ENCODE measurements around the gene TNIP2.
"Not testable (repeated sequence)": the region's sequence is repeated elsewhere in the genome, so short reads cannot be mapped to it uniquely, and the experiment has no call there.

TNIP2 gene

GRCh38 chr4:2729533-2729875, 26.6 kb downstream of the TNIP2 start:
- H3K4me1 ChIP-seq (ENCODE audit: control insufficient read depth, insufficient read depth, low read length), result no peaks in the 10 kb centered on the region
- H3K27me3 ChIP-seq (ENCODE audit: control insufficient read depth, insufficient read depth, low read length), result no peaks in the 10 kb centered on the region
- H3K9me3 ChIP-seq (ENCODE audit: control insufficient read depth, low read length), result no peaks in the 10 kb centered on the region
- H3K9ac ChIP-seq (ENCODE audit: low read length), result no peak overlapping the region
- no peak overlapping the region for H3K4me3 ChIP-seq (ENCODE audit: low read length)
- peaks cover 6% of the 10 kb centered on the region for H3K36me3 ChIP-seq (ENCODE audit: control insufficient read depth, insufficient read depth, low read length)

- Histone ChIP-seq H3K27me3 (ENCODE audit: control insufficient read depth, insufficient read depth, low read length) (no peaks in the 10 kb centered on the region), H3K36me3 (ENCODE audit: control insufficient read depth, insufficient read depth, low read length) (peaks cover 6% of the 10 kb centered on the region), H3K9me3 (ENCODE audit: control insufficient read depth, low read length) (no peaks in the 10 kb centered on the region), H3K4me3 (ENCODE audit: low read length) (no peak overlapping the region), H3K4me1 (ENCODE audit: control insufficient read depth, insufficient read depth, low read length) (no peaks in the 10 kb centered on the region), H3K9ac (ENCODE audit: low read length) (no peak overlapping the region)
Measured at GRCh38 chr4:2728806-2729532, 27.2 kb downstream of the TNIP2 start.

DNA sequence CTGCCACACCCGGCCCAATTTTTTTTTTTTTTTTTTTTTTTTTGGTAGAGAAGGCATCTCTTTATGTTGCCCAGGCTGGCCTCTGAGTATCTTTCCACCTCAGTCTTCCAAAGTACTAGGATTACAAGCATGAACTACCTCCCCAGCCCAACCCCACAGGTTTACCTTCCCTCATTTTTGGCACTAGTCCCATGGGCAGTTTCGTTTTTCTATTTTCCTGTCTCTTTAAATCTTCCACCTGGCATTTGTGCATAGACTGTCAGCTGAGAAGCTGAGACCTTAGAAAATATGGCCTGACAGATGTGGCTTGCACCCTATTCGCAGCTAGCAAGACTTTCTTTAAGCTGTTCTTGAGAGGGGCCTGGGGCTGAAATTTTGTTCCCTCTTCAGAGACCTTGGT, 27.9 kb downstream of the TNIP2 start:
- no peaks in the 10 kb centered on the region for H3K27me3 ChIP-seq (ENCODE audit: control insufficient read depth, insufficient read depth, low read length)
- peaks cover 6% of the 10 kb centered on the region for H3K36me3 ChIP-seq (ENCODE audit: control insufficient read depth, insufficient read depth, low read length)
- H3K4me3 ChIP-seq (ENCODE audit: low read length), result no peak overlapping the region
- H3K9ac ChIP-seq (ENCODE audit: low read length), result no peak overlapping the region
- no peaks in the 10 kb centered on the region for H3K9me3 ChIP-seq (ENCODE audit: control insufficient read depth, low read length)
- H3K4me1 ChIP-seq (ENCODE audit: control insufficient read depth, insufficient read depth, low read length), result no peaks in the 10 kb centered on the region

DNA sequence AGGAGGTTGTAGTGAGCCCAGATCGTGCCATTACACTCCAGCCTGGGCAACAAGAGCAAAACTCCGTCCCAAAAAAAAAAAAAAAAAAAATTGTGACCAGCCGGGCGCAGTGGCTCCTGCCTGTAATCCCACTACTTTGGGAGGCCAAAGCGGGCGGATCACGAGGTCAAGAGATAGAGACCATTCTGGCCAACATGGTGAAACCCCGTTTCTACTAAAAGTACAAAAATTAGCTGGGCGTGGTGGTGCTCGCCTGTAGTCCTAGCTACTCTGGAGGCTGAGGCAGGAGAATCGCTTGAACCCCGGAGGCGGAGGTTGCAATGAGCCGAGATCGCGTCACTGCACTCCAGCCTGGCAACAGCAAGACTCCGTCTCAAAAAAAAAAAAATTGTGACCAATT, 29.3 kb downstream of the TNIP2 start:
- not testable (repeated sequence) for H3K9ac ChIP-seq (ENCODE audit: low read length); H3K9me3 ChIP-seq (ENCODE audit: control insufficient read depth, low read length); H3K27me3 ChIP-seq (ENCODE audit: control insufficient read depth, insufficient read depth, low read length); H3K4me1 ChIP-seq (ENCODE audit: control insufficient read depth, insufficient read depth, low read length); H3K4me3 ChIP-seq (ENCODE audit: low read length); H3K36me3 ChIP-seq (ENCODE audit: control insufficient read depth, insufficient read depth, low read length)

DNA sequence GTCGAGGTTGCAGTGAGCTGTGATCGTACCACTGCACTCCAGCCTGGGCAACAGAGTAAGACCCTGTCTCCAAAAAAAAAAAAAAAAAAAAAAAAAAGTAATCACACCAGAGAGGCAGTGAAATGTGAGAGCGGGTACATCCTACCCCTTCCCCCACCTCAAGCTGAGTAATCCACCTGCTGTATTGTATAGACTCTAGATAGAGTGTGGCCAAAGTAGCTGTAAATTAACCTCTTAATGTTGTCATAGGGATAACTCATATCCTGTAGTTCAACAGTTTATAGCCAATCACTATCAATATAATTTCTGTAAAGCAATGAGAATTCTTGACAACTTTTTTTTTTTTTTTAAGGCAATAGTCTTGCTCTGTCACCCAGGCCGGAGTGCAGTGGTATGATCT, 30.8 kb downstream of the TNIP2 start:
- Histone ChIP-seq H3K9ac (ENCODE audit: low read length) (no peak overlapping the region), H3K4me1 (ENCODE audit: control insufficient read depth, insufficient read depth, low read length) (no peaks in the 10 kb centered on the region), H3K27me3 (ENCODE audit: control insufficient read depth, insufficient read depth, low read length) (no peaks in the 10 kb centered on the region), H3K4me3 (ENCODE audit: low read length) (no peak overlapping the region), H3K36me3 (ENCODE audit: control insufficient read depth, insufficient read depth, low read length) (peaks cover 8% of the 10 kb centered on the region), H3K9me3 (ENCODE audit: control insufficient read depth, low read length) (no peaks in the 10 kb centered on the region)

GRCh38 chr4:2723751-2724150, 32.4 kb downstream of the TNIP2 start:
- no peaks in the 10 kb centered on the region for H3K4me1 ChIP-seq (ENCODE audit: control insufficient read depth, insufficient read depth, low read length)
- H3K9ac ChIP-seq (ENCODE audit: low read length), result no peak overlapping the region
- no peaks in the 10 kb centered on the region for H3K9me3 ChIP-seq (ENCODE audit: control insufficient read depth, low read length)
- H3K4me3 ChIP-seq (ENCODE audit: low read length), result no peak overlapping the region
- no peaks in the 10 kb centered on the region for H3K27me3 ChIP-seq (ENCODE audit: control insufficient read depth, insufficient read depth, low read length)
- peaks cover 8% of the 10 kb centered on the region for H3K36me3 ChIP-seq (ENCODE audit: control insufficient read depth, insufficient read depth, low read length)

- Histone ChIP-seq H3K9me3 (ENCODE audit: control insufficient read depth, low read length) (no peaks in the 10 kb centered on the region), H3K27me3 (ENCODE audit: control insufficient read depth, insufficient read depth, low read length) (no peaks in the 10 kb centered on the region), H3K36me3 (ENCODE audit: control insufficient read depth, insufficient read depth, low read length) (peaks cover 8% of the 10 kb centered on the region), H3K4me1 (ENCODE audit: control insufficient read depth, insufficient read depth, low read length) (no peaks in the 10 kb centered on the region), H3K9ac (ENCODE audit: low read length) (no peak overlapping the region), H3K4me3 (ENCODE audit: low read length) (no peak overlapping the region)
Measured at GRCh38 chr4:2722033-2722432, 34.1 kb downstream of the TNIP2 start.

DNA sequence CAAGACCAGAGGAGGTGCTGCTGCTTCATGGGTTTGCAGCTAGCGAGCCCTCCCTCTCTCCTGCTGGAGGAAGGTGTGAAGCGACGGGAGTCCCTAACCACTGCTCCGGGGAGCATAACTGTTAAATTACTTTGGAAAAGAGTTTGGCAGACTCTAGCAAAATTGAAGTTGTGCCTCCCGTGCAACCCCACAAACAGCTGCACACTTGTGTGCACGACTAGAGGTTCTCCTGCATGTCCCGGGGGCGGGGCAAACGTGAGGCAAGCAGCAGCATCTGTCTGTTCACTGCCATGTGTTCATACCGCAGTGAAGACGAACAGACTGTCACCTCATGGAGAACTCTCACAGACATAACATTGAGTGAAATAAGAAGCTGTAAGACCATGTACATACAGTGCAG, 34.5 kb downstream of the TNIP2 start:
- Histone ChIP-seq H3K4me3 (ENCODE audit: low read length) (no peak overlapping the region), H3K4me1 (ENCODE audit: control insufficient read depth, insufficient read depth, low read length) (no peaks in the 10 kb centered on the region), H3K27me3 (ENCODE audit: control insufficient read depth, insufficient read depth, low read length) (no peaks in the 10 kb centered on the region), H3K9me3 (ENCODE audit: control insufficient read depth, low read length) (no peaks in the 10 kb centered on the region), H3K36me3 (ENCODE audit: control insufficient read depth, insufficient read depth, low read length) (peaks cover 8% of the 10 kb centered on the region), H3K9ac (ENCODE audit: low read length) (no peak overlapping the region)

- Histone ChIP-seq H3K36me3 (ENCODE audit: control insufficient read depth, insufficient read depth, low read length) (no peaks in the 10 kb centered on the region), H3K9ac (ENCODE audit: low read length) (no peak overlapping the region), H3K9me3 (ENCODE audit: control insufficient read depth, low read length) (no peaks in the 10 kb centered on the region)
Measured at GRCh38 chr4:2716236-2716635, 39.9 kb downstream of the TNIP2 start.

GRCh38 chr4:2715426-2715825, 40.7 kb downstream of the TNIP2 start:
- Histone ChIP-seq H3K4me3 (ENCODE audit: low read length) (no peak overlapping the region), H3K27me3 (ENCODE audit: control insufficient read depth, insufficient read depth, low read length) (no peaks in the 10 kb centered on the region), H3K4me1 (ENCODE audit: control insufficient read depth, insufficient read depth, low read length) (peaks cover 12% of the 10 kb centered on the region), H3K9ac (ENCODE audit: low read length) (no peak overlapping the region), H3K9me3 (ENCODE audit: control insufficient read depth, low read length) (no peaks in the 10 kb centered on the region), H3K36me3 (ENCODE audit: control insufficient read depth, insufficient read depth, low read length) (no peaks in the 10 kb centered on the region)

More at GRCh38 chr4:2716236-2716635, 39.9 kb downstream of the TNIP2 start:
- H3K4me3 ChIP-seq (ENCODE audit: low read length), result no peak overlapping the region
- H3K27me3 ChIP-seq (ENCODE audit: control insufficient read depth, insufficient read depth, low read length), result no peaks in the 10 kb centered on the region
- H3K4me1 ChIP-seq (ENCODE audit: control insufficient read depth, insufficient read depth, low read length), result peaks cover 12% of the 10 kb centered on the region

- Histone ChIP-seq H3K4me3 (ENCODE audit: low read length) (no peak overlapping the region), H3K36me3 (ENCODE audit: control insufficient read depth, insufficient read depth, low read length) (no peaks in the 10 kb centered on the region), H3K27me3 (ENCODE audit: control insufficient read depth, insufficient read depth, low read length) (no peaks in the 10 kb centered on the region), H3K9me3 (ENCODE audit: control insufficient read depth, low read length) (no peaks in the 10 kb centered on the region), H3K9ac (ENCODE audit: low read length) (no peak overlapping the region), H3K4me1 (ENCODE audit: control insufficient read depth, insufficient read depth, low read length) (peaks cover 12% of the 10 kb centered on the region)
Measured at GRCh38 chr4:2714918-2715317, 41.2 kb downstream of the TNIP2 start.

- Histone ChIP-seq H3K4me3 (ENCODE audit: low read length) (no peak overlapping the region), H3K36me3 (ENCODE audit: control insufficient read depth, insufficient read depth, low read length) (no peaks in the 10 kb centered on the region), H3K9ac (ENCODE audit: low read length) (no peak overlapping the region), H3K9me3 (ENCODE audit: control insufficient read depth, low read length) (no peaks in the 10 kb centered on the region), H3K4me1 (ENCODE audit: control insufficient read depth, insufficient read depth, low read length) (peaks cover 12% of the 10 kb centered on the region), H3K27me3 (ENCODE audit: control insufficient read depth, insufficient read depth, low read length) (no peaks in the 10 kb centered on the region)
Measured at GRCh38 chr4:2714061-2714770, 41.9 kb downstream of the TNIP2 start.
